Stimulated activated CD4-positive, alpha-beta T cell treated with anti-CD3 and anti-CD28 coated beads, TNF-alpha, amount 100 ng/mL, for 4 hours (primary cell): Measurements from ENCODE around the gene KCNH1.

ENCODE experiments used
- DNase-seq, 3 experiments: peaks; one replicate each; pipeline ENCODE4 v3.0.0-alpha.2; 2020; ENCODE audit warnings: low read depth in 3 of 3

Gene KCNH1

DNA sequence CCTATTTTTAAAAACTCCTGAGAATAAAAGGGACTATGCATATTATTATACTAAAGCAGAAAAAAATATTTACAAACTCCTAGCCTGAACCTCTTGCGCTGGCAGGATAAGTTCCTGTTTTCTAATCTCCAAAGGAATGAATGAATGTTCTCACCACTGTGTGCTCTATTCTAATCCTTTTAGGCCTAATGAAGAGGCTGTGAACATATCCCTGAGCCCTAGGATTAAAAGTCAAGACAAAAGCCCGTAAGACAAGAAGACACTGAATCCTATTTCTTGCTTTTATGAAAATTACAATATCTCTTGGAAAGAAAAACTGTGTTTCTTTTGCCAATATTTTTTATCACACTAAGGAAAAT is 487.7 kb downstream of the KCNH1 start:
- no peak for DNase-seq

DNA sequence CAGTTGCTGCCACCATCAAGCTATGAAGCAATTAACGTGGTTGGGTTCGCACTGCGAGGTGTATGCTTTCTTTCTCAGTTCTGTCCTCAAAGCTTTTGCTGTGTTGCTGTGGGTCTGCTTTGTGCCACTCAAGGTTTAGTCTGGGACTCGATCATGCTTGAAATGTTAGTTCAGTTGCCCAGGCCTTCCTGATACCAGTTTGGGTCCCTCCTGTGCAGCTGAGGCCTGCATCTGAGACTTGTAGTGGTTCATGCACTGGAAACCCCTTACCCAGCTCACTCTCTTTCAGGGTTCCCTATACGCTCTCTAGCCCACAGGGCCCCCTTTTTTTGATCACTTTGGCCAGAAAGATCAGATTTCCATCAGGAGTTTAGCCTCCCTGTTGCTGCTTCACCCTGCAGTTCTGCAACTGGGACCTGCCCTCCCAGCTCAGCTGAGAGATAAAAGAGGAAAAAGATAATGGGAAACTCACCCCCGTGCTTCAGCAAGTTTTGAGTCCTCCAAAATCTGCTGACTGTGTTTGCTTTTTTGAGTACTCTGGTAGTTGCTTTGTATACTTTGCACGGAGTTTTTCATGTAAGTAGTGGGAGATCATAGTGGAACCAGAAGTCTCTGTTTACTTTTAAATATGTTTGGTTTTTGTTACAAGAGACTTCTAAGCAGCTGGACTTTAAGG is 488.2 kb downstream of the KCNH1 start:
- DNase-seq: no peak

DNA sequence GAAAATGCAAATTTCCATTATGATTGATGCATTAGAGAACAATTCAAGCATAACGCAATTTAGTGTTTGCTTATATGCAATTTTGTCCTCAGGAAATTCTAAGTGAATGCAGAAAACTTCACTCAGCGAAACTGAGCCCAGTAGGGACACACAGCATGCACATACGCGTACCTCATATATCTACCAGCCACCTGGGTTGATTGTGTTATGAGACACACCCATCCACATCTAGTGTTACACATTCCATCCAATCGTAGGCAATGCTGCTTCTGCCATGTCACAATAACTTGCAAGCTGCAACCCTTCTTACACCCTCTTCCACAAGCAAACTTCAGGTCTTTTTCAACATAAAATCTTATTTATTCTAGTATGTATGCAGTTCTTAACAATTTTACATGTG is 492.4 kb downstream of the KCNH1 start:
- no peak for DNase-seq

DNA sequence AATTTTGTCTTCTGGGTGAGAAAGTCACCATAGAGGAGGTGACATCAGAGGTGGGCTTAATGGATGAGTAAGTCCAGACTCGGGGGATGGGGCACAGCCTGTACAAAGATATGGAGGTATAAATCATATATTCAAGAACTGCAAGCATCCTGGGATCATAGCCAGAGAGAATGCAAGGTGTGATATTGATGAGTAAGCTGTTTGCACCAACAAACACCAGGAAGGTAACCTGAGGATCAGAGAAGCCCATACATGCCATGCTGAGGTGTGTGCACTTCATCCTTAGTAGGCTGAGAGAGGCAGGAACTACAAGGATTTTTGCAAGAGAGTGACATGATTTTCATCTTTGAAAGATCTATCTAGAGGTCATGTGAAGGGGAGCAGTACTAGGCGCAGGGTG is 498.8 kb downstream of the KCNH1 start:
- no peak for DNase-seq

DNA sequence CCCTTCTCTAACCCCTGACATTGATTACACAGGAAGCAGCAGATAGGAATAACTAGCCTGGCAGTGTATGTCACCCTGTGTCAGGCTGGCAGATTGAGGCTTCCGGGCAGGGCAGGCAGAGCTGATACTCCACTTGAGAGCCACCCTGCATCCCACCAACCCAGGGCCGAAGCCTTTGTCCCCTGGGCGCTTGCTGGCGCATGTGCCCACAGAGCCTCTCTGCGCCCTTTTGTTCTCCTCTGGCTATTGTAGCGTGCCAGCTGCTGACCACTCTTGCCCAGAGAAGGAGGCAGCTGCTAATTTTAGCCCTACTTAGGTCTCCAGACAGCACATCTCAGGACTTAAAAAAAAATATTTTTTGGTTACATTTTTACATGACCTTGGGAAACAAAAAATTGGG is 500.3 kb downstream of the KCNH1 start:
- no peak for DNase-seq

DNA sequence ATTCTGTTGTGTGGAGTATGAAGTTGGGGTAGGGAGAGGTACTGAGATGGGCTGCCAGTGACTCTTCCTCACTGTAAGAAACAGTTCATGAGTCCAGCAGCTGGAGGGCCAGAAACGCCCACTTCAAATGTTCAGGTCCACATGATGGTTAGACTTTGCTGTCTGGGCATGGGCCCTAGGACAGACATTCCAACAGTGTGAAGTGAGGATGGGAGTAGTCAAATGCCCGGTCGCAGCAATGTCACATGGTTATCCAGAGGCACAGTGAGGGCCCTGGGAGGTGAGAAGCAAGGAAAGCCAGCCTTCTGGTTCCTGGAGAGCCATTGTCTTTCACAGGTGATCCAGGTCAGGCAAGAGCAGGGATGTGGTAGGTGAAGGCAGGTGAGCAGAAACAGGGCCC is 500.8 kb downstream of the KCNH1 start:
- DNase-seq: no peak

DNA sequence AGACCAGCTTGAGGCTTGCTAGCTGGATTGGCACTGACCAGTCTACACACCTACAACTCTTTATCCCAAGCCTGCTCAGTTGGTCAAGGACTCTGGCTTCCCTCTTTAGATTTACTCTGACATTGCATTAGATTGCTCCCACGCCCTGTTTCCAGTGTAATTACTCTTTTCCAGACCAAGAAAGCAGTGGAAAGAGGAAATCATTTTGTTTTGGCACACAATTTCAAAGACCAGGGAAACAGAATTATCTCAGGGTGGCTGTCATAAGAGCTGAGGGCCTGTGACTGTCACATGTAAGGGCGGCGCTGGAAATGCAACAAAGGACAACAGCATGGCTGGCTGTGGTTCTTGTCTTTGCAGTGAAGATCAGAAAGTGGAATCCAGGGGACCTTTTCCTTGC is 502.5 kb downstream of the KCNH1 start:
- no peak for DNase-seq

DNA sequence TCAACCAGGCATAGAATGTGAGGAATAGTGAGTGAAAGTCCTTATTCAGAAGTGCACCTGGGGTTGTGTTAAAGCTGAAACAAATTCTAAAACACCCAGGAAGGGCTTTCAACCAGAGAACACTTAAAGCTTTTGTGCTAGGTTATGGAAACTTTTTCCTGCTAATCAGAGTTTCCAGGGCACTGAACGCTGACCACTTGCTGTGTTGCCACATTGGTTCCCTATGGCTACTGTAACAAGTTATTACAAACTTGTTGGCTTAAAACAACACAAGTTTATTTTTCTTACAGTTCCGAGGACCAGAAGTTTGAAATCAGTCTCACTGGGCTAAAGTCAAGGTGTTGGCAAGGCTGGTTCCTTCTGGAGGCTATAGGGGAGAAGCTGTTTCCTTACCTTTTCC is 504.7 kb downstream of the KCNH1 start:
- no peak for DNase-seq

DNA sequence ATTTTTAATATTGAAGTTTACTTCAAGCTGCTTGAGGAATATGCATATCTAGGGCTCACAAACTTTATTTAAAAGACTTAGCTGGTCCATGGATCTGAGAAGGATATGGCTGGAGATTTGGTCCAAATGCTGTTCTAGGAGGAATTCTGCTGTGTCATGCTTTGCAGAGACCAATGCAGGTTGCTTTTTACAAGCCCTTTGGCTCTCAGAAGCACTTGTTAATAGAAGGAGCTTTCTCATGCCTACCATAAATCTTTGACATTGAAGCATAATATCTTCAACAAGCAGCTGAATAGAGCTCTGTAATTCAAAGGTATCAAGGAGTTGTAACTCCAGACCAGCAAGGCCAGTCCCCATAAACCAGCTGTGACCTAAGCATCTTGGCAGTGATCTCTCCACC is 506.2 kb downstream of the KCNH1 start:
- no peak for DNase-seq
